OCI-LY1 (cell line): Measurements from ENCODE around the gene USP54.

Experiments
- H2AFZ ChIP-seq: fragments of 200-600 bp; sonication (generic), shearing (Covaris generic); 2 replicates; pipeline ENCODE4 v1.6.0; 2014; ENCODE audit warnings: antibody characterized with exemption, mild to moderate bottlenecking, low read length
- H3F3A ChIP-seq: fragments of 200-600 bp; sonication (generic), shearing (Covaris generic); 2 replicates; pipeline ENCODE4 v1.6.0; 2014; ENCODE audit warnings: mild to moderate bottlenecking, antibody characterized with exemption, low read length, moderate library complexity; ENCODE audit not compliant: insufficient read depth
- H3K27ac ChIP-seq: fragments of 200-600 bp; sonication (generic); 2 replicates; pipeline ENCODE4 v1.5.1; 2014; ENCODE audit warnings: low read length, mixed run types, mild to moderate bottlenecking, low read depth; ENCODE audit not compliant: poor library complexity, severe bottlenecking
- H3K27me3 ChIP-seq: fragments of 200-600 bp; sonication (generic); 2 replicates; pipeline ENCODE4 v1.6.0; 2014; ENCODE audit warnings: antibody characterized with exemption, mild to moderate bottlenecking, low read length, moderate library complexity; ENCODE audit not compliant: insufficient read depth
- H3K36me3 ChIP-seq: fragments of 200-600 bp; sonication (generic); 2 replicates; pipeline ENCODE4 v1.6.1; 2014; ENCODE audit warnings: mild to moderate bottlenecking, antibody characterized with exemption, low read length, moderate library complexity, mixed read lengths; ENCODE audit not compliant: insufficient read depth
- H3K4me1 ChIP-seq: fragments of 200-600 bp; sonication (generic); 2 replicates; pipeline ENCODE4 v1.5.1; 2014; ENCODE audit warnings: mild to moderate bottlenecking, low read length, moderate library complexity; ENCODE audit not compliant: insufficient read depth, severe bottlenecking
- H3K4me2 ChIP-seq: fragments of 200-600 bp; sonication (generic), shearing (Covaris generic); 2 replicates; pipeline ENCODE4 v1.6.1; 2014; ENCODE audit warnings: low read length
- H3K4me3 ChIP-seq: fragments of 200-600 bp; sonication (generic); 2 replicates; pipeline ENCODE4 v1.5.1; 2014; ENCODE audit warnings: low read length, low read depth, mild to moderate bottlenecking, mixed read lengths; ENCODE audit not compliant: poor library complexity, severe bottlenecking
- H3K79me2 ChIP-seq: fragments of 200-600 bp; shearing (Covaris generic); 2 replicates; pipeline ENCODE4 v1.6.1; 2016; ENCODE audit warnings: mixed run types, low read length, mixed read lengths; ENCODE audit not compliant: insufficient read depth
- H3K9ac ChIP-seq: fragments of 200-600 bp; sonication (generic), shearing (Covaris generic); 2 replicates; pipeline ENCODE4 v1.6.1; 2014; ENCODE audit warnings: mild to moderate bottlenecking, low read length, mixed read lengths
- H3K9me2 ChIP-seq: fragments of 200-600 bp; sonication (generic), shearing (Covaris generic); 2 replicates; pipeline ENCODE4 v1.6.1; 2014; ENCODE audit warnings: low read depth, mild to moderate bottlenecking, low read length, mixed read lengths
- H3K9me3 ChIP-seq: fragments of 200-600 bp; shearing (Covaris generic); 2 replicates; pipeline ENCODE4 v1.6.1; 2014; ENCODE audit warnings: low read length, mixed read lengths
- H4K20me1 ChIP-seq: fragments of 200-600 bp; sonication (generic), shearing (Covaris generic); 2 replicates; pipeline ENCODE4 v1.6.0; 2016; ENCODE audit warnings: mild to moderate bottlenecking, low read length; ENCODE audit not compliant: insufficient read depth
- CTCF ChIP-seq: fragments of 200-600 bp; sonication (generic), shearing (Covaris generic); IDR thresholded peaks from 2 replicates; pipeline ENCODE4 v1.5.1; 2017; ENCODE audit warnings: mild to moderate bottlenecking, antibody characterized with exemption, low read length, moderate library complexity, mixed read lengths
- EZH2 ChIP-seq: fragments of 200-600 bp; sonication (generic), shearing (Covaris generic); IDR thresholded peaks from 2 replicates; pipeline ENCODE4 v1.8.0; 2017; ENCODE audit warnings: borderline replicate concordance, mixed run types, mild to moderate bottlenecking, antibody characterized with exemption, low read length, moderate library complexity, mixed read lengths

The USP54 gene

GRCh38 chr10:73448384-73448783 lies 142.8 kb downstream of the USP54 start:
- Histone ChIP-seq H3K9me3 (no peaks in the 10 kb centered on the region), H3K27me3 (no peaks in the 10 kb centered on the region)
- TF ChIP-seq CTCF = no peak
- no peak for TF ChIP-seq EZH2

More at GRCh38 chr10:73448384-73448783, 142.8 kb downstream of the USP54 start:
- peaks cover 11% of the 10 kb centered on the region; the same call in 1 of the 2 replicates for H3K36me3 ChIP-seq
- H3K4me1 ChIP-seq = no peaks in the 10 kb centered on the region
- no peak overlapping the region for H2AFZ ChIP-seq
- no peak overlapping the region for H3K4me3 ChIP-seq
- H3K9ac ChIP-seq = no peak overlapping the region
- H3K4me2 ChIP-seq = no peak overlapping the region
- no peaks in the 10 kb centered on the region for H3K79me2 ChIP-seq
- H4K20me1 ChIP-seq = no peaks in the 10 kb centered on the region
- no peaks in the 10 kb centered on the region for H3K9me2 ChIP-seq
- H3F3A ChIP-seq = no peaks in the 10 kb centered on the region
- H3K27ac ChIP-seq = no peak overlapping the region
